ENCODE results near the gene MRFAP1.

Gene MRFAP1

DNA sequence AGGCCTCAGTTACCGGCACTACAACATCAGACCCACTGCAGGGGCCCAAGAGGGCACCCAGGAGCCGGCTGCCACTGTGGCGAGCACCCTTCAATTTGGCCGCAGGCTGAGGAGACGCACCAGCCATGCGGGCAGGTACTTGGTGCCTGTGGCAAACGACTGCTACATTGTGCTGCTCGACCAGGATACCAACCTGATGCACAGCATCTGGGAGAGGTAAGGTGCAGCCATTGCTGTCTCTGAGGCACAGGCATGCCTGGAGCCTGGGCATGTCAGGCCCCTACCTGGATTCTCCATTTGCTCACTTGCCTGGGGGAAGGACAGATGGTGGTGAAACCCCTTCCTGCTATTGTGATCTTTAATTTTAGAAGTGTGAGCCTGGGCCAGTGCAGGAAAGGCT is 35.4 kb upstream of the MRFAP1 start:
- H3K4me1 Mint-ChIP-seq (ENCODE audit: low read depth) = no peaks in the 10 kb centered on the region
- peaks cover 67% of the 10 kb centered on the region for H3K36me3 Mint-ChIP-seq (ENCODE audit: low read depth)
- H3K27me3 Mint-ChIP-seq (ENCODE audit: low read depth) = no peaks in the 10 kb centered on the region
- H3K9me3 Mint-ChIP-seq = peaks cover 23% of the 10 kb centered on the region
- H3K4me3 Mint-ChIP-seq = no peak overlapping the region
- H3K27ac Mint-ChIP-seq = no peak overlapping the region
- DNase-seq (ENCODE audit: low spot score) = no peak

- Mint-ChIP-seq H3K27me3 (ENCODE audit: low read depth) (no peaks in the 10 kb centered on the region), H3K9me3 (peaks cover 23% of the 10 kb centered on the region), H3K4me3 (no peak overlapping the region), H3K4me1 (ENCODE audit: low read depth) (no peaks in the 10 kb centered on the region), H3K27ac (no peak overlapping the region), H3K36me3 (ENCODE audit: low read depth) (peaks cover 67% of the 10 kb centered on the region)
- DNase-seq (ENCODE audit: low spot score) = no peak
Measured at GRCh38 chr4:6605605-6606004, 34.9 kb upstream of the MRFAP1 start.

DNA sequence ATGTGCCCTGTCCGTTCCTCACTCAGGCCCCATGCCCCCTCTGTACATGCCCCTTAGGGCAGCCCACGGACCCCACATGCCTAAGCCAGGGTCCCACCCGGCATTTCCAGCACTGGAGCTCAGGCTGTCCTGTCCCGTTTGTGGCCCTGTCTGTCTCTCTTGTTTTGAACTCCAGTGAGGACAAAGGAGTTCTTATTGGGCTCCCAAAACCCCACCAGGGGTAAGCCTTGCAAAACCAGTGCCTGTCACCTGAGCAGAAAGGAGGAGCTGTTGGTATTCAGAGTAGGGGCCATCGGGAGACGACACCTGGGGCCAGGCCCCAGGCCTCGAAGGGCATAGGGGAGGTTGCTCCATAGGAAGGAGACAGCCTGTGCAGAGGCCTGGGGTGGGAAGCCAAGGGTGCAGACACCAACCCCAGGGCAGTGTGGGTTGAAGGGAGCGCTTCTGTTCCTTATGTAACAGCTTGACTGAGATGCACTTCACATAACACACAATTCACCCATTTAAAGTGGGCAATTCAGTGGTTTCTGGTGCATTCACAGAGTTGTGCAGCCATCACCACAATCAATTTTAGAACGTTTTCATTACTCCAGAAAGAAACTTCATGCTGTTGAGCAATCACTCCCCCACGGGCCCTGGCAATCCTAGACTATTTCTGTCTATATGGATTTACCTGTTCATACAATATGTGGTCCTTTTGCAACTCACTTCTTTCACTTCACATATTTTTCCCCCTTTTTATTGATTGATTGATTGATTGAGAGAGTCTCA is 33.8 kb upstream of the MRFAP1 start:
- DNase-seq (ENCODE audit: low spot score) = no peak
- Mint-ChIP-seq H3K4me1 (ENCODE audit: low read depth) (no peaks in the 10 kb centered on the region), H3K36me3 (ENCODE audit: low read depth) (peaks cover 66% of the 10 kb centered on the region), H3K27me3 (ENCODE audit: low read depth) (no peaks in the 10 kb centered on the region), H3K9me3 (peaks cover 23% of the 10 kb centered on the region), H3K27ac (no peak overlapping the region), H3K4me3 (no peak overlapping the region)

GRCh38 chr4:6607368-6608055 is 33.0 kb upstream of the MRFAP1 start:
- DNase-seq (ENCODE audit: low spot score) = no peak
- Mint-ChIP-seq H3K27me3 (ENCODE audit: low read depth) (no peaks in the 10 kb centered on the region), H3K4me1 (ENCODE audit: low read depth) (no peaks in the 10 kb centered on the region), H3K4me3 (no peak overlapping the region), H3K36me3 (ENCODE audit: low read depth) (peaks cover 64% of the 10 kb centered on the region), H3K9me3 (peaks cover 23% of the 10 kb centered on the region), H3K27ac (no peak overlapping the region)

- no peaks in the 10 kb centered on the region for H3K4me1 Mint-ChIP-seq (ENCODE audit: low read depth)
- peaks cover 61% of the 10 kb centered on the region for H3K36me3 Mint-ChIP-seq (ENCODE audit: low read depth)
- no peaks in the 10 kb centered on the region for H3K27me3 Mint-ChIP-seq (ENCODE audit: low read depth)
- H3K27ac Mint-ChIP-seq = no peak overlapping the region
- H3K4me3 Mint-ChIP-seq = no peak overlapping the region
- peaks cover 17% of the 10 kb centered on the region for H3K9me3 Mint-ChIP-seq
- DNase-seq (ENCODE audit: low spot score) = no peak
Measured at GRCh38 chr4:6608758-6609414, 31.6 kb upstream of the MRFAP1 start.

GRCh38 chr4:6609415-6610079 is 30.9 kb upstream of the MRFAP1 start:
- peaks cover 12% of the 10 kb centered on the region for H3K9me3 Mint-ChIP-seq
- no peaks in the 10 kb centered on the region for H3K27me3 Mint-ChIP-seq (ENCODE audit: low read depth)
- H3K36me3 Mint-ChIP-seq (ENCODE audit: low read depth) = peaks cover 55% of the 10 kb centered on the region
- no peak overlapping the region for H3K4me3 Mint-ChIP-seq
- H3K4me1 Mint-ChIP-seq (ENCODE audit: low read depth) = no peaks in the 10 kb centered on the region
- DNase-seq (ENCODE audit: low spot score) = no peak
- no peak overlapping the region for H3K27ac Mint-ChIP-seq

DNA sequence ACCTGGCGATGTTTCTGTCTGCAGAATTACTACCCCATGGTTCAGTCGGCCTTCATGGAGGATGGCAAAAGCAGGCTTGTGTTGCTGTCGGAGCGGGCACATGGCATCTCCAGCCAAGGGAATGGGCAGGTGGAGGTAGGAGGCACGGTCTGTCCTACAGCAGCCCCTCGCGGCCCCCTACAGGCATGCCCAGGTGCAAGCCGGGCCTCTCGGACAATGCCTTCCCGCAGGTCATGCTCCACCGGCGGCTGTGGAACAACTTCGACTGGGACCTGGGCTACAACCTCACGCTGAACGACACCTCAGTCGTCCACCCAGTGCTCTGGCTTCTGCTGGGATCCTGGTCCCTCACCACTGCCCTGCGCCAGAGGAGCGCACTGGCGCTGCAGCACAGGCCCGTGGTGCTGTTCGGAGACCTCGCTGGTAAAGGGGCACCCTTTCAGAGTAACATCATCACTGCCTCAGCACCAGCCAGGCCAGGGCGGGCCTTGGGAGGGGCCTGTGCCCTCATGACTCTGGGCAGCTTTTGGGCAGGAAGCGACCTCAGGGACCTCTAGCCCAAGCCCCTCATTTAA is 29.5 kb upstream of the MRFAP1 start:
- Mint-ChIP-seq H3K4me1 (ENCODE audit: low read depth) (no peaks in the 10 kb centered on the region), H3K9me3 (peaks cover under 1% of the 10 kb centered on the region), H3K4me3 (no peak overlapping the region), H3K36me3 (ENCODE audit: low read depth) (peaks cover 45% of the 10 kb centered on the region), H3K27ac (no peak overlapping the region), H3K27me3 (ENCODE audit: low read depth) (no peaks in the 10 kb centered on the region)
- DNase-seq (ENCODE audit: low spot score) = no peak

GRCh38 chr4:6612961-6613675 is 27.4 kb upstream of the MRFAP1 start:
- no peak overlapping the region for H3K4me3 Mint-ChIP-seq
- H3K27ac Mint-ChIP-seq = no peak overlapping the region
- H3K36me3 Mint-ChIP-seq (ENCODE audit: low read depth) = peaks cover 40% of the 10 kb centered on the region
- no peak for DNase-seq (ENCODE audit: low spot score)
- H3K9me3 Mint-ChIP-seq = no peaks in the 10 kb centered on the region
- H3K27me3 Mint-ChIP-seq (ENCODE audit: low read depth) = no peaks in the 10 kb centered on the region
- H3K4me1 Mint-ChIP-seq (ENCODE audit: low read depth) = no peaks in the 10 kb centered on the region

GRCh38 chr4:6613676-6614651 is 26.5 kb upstream of the MRFAP1 start:
- Mint-ChIP-seq H3K27me3 (ENCODE audit: low read depth) (no peaks in the 10 kb centered on the region), H3K36me3 (ENCODE audit: low read depth) (peaks cover 45% of the 10 kb centered on the region), H3K9me3 (no peaks in the 10 kb centered on the region), H3K27ac (no peak overlapping the region), H3K4me1 (ENCODE audit: low read depth) (no peaks in the 10 kb centered on the region), H3K4me3 (no peak overlapping the region)
- no peak for DNase-seq (ENCODE audit: low spot score)

DNA sequence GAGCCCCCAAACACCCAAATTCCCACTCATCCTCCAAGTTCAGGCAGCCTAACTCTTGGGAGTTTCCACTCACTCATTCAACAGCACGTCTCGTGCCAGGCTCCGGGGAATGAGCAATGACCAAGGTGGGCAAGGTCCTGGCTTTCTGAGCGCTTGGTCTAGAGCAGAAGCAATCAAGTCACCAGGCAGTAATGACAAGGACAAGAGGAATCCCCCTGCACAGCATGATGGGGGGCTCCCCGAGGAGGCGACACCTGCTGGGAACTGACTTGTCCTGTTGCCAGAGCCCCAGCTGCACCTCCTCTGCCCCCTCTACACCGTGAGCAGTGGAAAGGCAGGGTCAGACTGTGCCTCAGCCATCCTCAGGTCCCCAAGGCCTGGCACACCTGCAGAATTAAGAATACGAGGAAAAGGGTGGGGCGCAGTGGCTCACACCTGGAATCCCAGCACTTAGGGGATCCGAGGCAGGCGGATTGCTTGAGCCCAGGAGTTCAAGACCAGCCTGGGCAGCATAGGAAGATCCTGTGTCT is 25.7 kb upstream of the MRFAP1 start:
- Mint-ChIP-seq H3K27me3 (ENCODE audit: low read depth) (no peaks in the 10 kb centered on the region), H3K36me3 (ENCODE audit: low read depth) (peaks cover 45% of the 10 kb centered on the region), H3K27ac (no peak overlapping the region), H3K4me1 (ENCODE audit: low read depth) (no peaks in the 10 kb centered on the region), H3K9me3 (no peaks in the 10 kb centered on the region), H3K4me3 (no peak overlapping the region)
- no peak for DNase-seq (ENCODE audit: low spot score)

DNA sequence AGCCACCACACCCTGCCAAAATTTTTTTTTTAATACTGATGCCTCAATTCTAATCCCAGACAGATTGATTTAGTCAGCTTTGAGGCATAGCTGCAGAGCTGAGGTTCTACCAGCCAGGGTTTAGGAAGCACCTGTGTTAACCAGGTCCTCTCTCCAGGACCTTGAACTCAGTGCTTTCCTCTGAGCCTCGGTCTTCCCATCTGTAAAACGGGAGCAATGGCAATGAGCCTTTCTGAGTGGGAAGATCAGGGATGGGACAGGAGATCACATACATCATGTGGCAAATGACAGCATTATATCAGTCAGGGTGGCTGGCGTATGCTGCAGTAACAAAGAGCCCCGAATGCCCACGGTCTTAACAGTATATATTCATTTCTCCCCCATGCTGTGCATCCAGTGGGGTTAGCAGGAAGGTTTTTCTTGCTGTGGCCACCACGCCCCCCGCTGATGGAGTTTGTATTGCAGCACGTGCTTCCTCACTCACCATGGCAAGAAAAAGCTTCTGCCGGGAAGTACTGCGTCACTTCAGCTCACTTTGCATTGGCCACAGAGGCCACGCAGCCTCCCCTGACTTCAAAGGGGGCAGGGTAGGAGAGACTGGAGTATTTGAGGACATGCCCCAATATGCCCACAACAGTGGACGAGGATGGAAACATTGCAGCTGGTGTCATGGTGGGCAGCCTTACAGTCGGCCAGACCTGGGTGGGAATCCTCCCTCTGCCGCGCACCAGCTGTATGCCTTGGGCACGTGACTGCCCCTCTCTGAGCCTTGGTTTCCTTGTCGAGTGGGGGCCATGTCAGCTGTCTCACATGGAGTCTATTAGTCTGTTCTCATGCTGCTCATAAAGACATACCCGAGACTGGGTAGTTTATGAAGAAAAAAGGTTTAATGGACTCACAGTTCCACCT is 24.1 kb upstream of the MRFAP1 start:
- no peak overlapping the region for H3K27ac Mint-ChIP-seq
- no peak for DNase-seq (ENCODE audit: low spot score)
- H3K4me3 Mint-ChIP-seq = no peak overlapping the region
- no peaks in the 10 kb centered on the region for H3K4me1 Mint-ChIP-seq (ENCODE audit: low read depth)
- no peaks in the 10 kb centered on the region for H3K9me3 Mint-ChIP-seq
- no peaks in the 10 kb centered on the region for H3K27me3 Mint-ChIP-seq (ENCODE audit: low read depth)
- H3K36me3 Mint-ChIP-seq (ENCODE audit: low read depth) = peaks cover 45% of the 10 kb centered on the region

Measured in T-helper 2 cell treated with Interferon-gamma antibody and Interleukin-4, amounts not matched to agents 5 μg/mL and 100 μg/mL, for 36 hours (primary cell).